AG10803 (cell line): ENCODE results near the gene ACBD3.

Source experiments
- DNase-seq: peaks from one replicate; pipeline ENCODE4 v3.0.0; 2010; ENCODE audit warnings: low read depth
- H3K4me3 ChIP-seq: 2 replicates; pipeline ENCODE4 v1.5.1; 2011; ENCODE audit warnings: mild to moderate bottlenecking, low read length, control low read depth
- CTCF ChIP-seq: conservative IDR thresholded peaks from 2 replicates; pipeline ENCODE4 v1.5.1; 2011; ENCODE audit warnings: mild to moderate bottlenecking, low read length, control low read depth, inconsistent platforms

The ACBD3 gene

GRCh38 chr1:226185141-226186036 lies 1.2 kb downstream of the ACBD3 start:
- peak; percentile 45 for DNase-seq
- no peak for TF ChIP-seq CTCF
- H3K4me3 ChIP-seq, result peak overlapping the region; percentile 97

GRCh38 chr1:226181996-226182714 lies 4.4 kb downstream of the ACBD3 start:
- DNase-seq, result peak; percentile 68
- H3K4me3 ChIP-seq, result no peak overlapping the region
- TF ChIP-seq CTCF, result peak; percentile 43

- TF ChIP-seq CTCF, result no peak
- no peak overlapping the region for H3K4me3 ChIP-seq
- DNase-seq, result no peak
Observed at GRCh38 chr1:226176870-226177269, 9.7 kb downstream of the ACBD3 start.

- H3K4me3 ChIP-seq, result no peak overlapping the region
- DNase-seq, result no peak
- no peak for TF ChIP-seq CTCF
Observed at GRCh38 chr1:226172589-226172988, 14.0 kb downstream of the ACBD3 start.

GRCh38 chr1:226166341-226166740 lies 20.2 kb downstream of the ACBD3 start:
- H3K4me3 ChIP-seq, result no peak overlapping the region
- TF ChIP-seq CTCF, result no peak
- no peak for DNase-seq

- H3K4me3 ChIP-seq, result no peak overlapping the region
- DNase-seq, result no peak
- no peak for TF ChIP-seq CTCF
Observed at GRCh38 chr1:226164154-226164553, 22.4 kb downstream of the ACBD3 start.

- DNase-seq, result no peak
- no peak for TF ChIP-seq CTCF
Observed at GRCh38 chr1:226162898-226163297, 23.6 kb downstream of the ACBD3 start.

More at GRCh38 chr1:226162898-226163297, 23.6 kb downstream of the ACBD3 start:
- no peak overlapping the region for H3K4me3 ChIP-seq
